ENCODE data around the gene RAI1.

RAI1 gene

GRCh38 chr17:17758941-17759563, 77.8 kb downstream of the RAI1 start:
- no peak for TF ChIP-seq ZNF2 (tag by site-specific recombination; IDR thresholded peaks at IDR 0.05)
- TF ChIP-seq ZNF629 (tag by site-specific recombination; IDR thresholded peaks at IDR 0.05) = no peak
- TF ChIP-seq SCRT1 (tag by site-specific recombination; IDR thresholded peaks at IDR 0.05; ENCODE audit: borderline replicate concordance) = no peak
- no peak for TF ChIP-seq ZIC2 (tag by site-specific recombination; IDR thresholded peaks at IDR 0.05)
- H3K4me3 ChIP-seq (ENCODE audit: low read depth, low read length) = no peak overlapping the region

DNA sequence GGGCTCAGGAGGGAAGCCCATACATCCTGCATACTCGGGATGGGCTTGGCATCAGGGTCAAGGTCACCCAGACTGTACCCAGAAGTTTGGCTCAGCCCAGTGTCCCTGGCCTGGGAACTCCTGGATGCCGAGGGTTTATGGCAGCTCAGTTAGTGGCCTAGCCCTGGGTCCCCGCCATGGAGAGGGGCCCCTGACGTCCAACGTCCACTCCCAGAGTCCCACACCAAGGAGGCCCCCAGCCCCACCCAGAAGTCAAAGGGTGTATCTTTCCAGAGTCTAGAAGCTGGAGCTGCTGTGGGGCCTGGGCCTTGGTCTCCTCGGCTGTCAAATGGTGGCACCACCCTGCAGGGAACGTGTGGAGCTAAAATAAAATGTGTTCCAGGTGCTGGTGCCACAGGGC, 79.1 kb downstream of the RAI1 start:
- ChIA-PET POLR2A (no interaction called here), CTCF (interaction anchor here (0.7 to 1.5 kb wide), 2 partner anchors 51 to 113 kb away, joined by 3 to 4 read pairs; no protein-coding TSS in a partner anchor)
- Histone ChIP-seq H3K27ac (ENCODE audit: extremely low read depth, low read depth, low read length) (no peak overlapping the region), H3K4me1 (ENCODE audit: control insufficient read depth, insufficient read depth, low read length) (no peaks in the 10 kb centered on the region; the same call in 1 of the 2 replicates), H3K36me3 (ENCODE audit: control insufficient read depth in 2 of 2, insufficient read depth in 1 of 2, low read length in 2 of 2) (peaks cover 0 to 10% of the 10 kb centered on the region in 2 experiments; a peak in 1 of 3 replicates), H3K4me3 (ENCODE audit: low read depth, low read length) (no peak overlapping the region), H3K9me3 (ENCODE audit: control insufficient read depth, insufficient read depth, low read depth, low read length) (no peaks in the 10 kb centered on the region)
- TF ChIP-seq ZFP69B (tag by site-specific recombination; IDR thresholded peaks at IDR 0.05) (no peak), ZNF37A (tag by site-specific recombination; IDR thresholded peaks at IDR 0.05) (no peak), ZNF558 (tag by site-specific recombination; IDR thresholded peaks at IDR 0.05) (no peak), ZNF600 (tag by site-specific recombination; IDR thresholded peaks at IDR 0.05) (no peak), ZNF335 (tag by site-specific recombination; conservative IDR thresholded peaks at IDR 0.05) (no peak), ZNF174 (tag by site-specific recombination; IDR thresholded peaks at IDR 0.05) (no peak), ZBTB17 (tag by site-specific recombination; IDR thresholded peaks at IDR 0.05) (no peak), ZNF423 (tag by site-specific recombination; IDR thresholded peaks at IDR 0.05) (no peak), ZNF658 (tag by site-specific recombination; IDR thresholded peaks at IDR 0.05) (no peak), YY2 (tag by site-specific recombination; IDR thresholded peaks at IDR 0.05) (no peak), ZNF544 (tag by site-specific recombination; IDR thresholded peaks at IDR 0.05) (no peak), ZNF768 (tag by site-specific recombination; IDR thresholded peaks at IDR 0.05) (no peak), ZNF623 (tag by site-specific recombination; IDR thresholded peaks at IDR 0.05) (no peak), ZNF529 (tag by site-specific recombination; IDR thresholded peaks at IDR 0.05; ENCODE audit: insufficient replicate concordance) (no peak)
- TF ChIP-seq, protein P1, sequence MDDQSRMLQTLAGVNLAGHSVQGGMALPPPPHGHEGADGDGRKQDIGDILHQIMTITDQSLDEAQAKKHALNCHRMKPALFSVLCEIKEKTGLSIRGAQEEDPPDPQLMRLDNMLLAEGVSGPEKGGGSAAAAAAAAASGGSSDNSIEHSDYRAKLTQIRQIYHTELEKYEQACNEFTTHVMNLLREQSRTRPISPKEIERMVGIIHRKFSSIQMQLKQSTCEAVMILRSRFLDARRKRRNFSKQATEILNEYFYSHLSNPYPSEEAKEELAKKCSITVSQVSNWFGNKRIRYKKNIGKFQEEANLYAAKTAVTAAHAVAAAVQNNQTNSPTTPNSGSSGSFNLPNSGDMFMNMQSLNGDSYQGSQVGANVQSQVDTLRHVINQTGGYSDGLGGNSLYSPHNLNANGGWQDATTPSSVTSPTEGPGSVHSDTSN (CRISPR knock-in tag; IDR thresholded peaks at IDR 0.05) = no peak
- TF ChIP-seq, protein P2, sequence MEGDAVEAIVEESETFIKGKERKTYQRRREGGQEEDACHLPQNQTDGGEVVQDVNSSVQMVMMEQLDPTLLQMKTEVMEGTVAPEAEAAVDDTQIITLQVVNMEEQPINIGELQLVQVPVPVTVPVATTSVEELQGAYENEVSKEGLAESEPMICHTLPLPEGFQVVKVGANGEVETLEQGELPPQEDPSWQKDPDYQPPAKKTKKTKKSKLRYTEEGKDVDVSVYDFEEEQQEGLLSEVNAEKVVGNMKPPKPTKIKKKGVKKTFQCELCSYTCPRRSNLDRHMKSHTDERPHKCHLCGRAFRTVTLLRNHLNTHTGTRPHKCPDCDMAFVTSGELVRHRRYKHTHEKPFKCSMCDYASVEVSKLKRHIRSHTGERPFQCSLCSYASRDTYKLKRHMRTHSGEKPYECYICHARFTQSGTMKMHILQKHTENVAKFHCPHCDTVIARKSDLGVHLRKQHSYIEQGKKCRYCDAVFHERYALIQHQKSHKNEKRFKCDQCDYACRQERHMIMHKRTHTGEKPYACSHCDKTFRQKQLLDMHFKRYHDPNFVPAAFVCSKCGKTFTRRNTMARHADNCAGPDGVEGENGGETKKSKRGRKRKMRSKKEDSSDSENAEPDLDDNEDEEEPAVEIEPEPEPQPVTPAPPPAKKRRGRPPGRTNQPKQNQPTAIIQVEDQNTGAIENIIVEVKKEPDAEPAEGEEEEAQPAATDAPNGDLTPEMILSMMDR (tag by site-specific recombination; IDR thresholded peaks at IDR 0.05) = no peak

More at GRCh38 chr17:17758941-17759563, 77.8 kb downstream of the RAI1 start:
- Histone ChIP-seq H3K4me1 (ENCODE audit: control insufficient read depth, insufficient read depth, low read length) (no peaks in the 10 kb centered on the region), H3K36me3 (ENCODE audit: control insufficient read depth in 2 of 2, insufficient read depth in 1 of 2, low read length in 2 of 2) (peaks cover 0 to 6% of the 10 kb centered on the region in 2 experiments; a peak in 1 of 3 replicates), H3K9me3 (ENCODE audit: control insufficient read depth, insufficient read depth, low read depth, low read length) (no peaks in the 10 kb centered on the region), H3K27ac (ENCODE audit: extremely low read depth, low read depth, low read length) (no peak overlapping the region)
- ChIA-PET POLR2A (interaction anchor here (1.1 kb wide), 1 partner anchor 102 kb away, joined by 4 read pairs; no protein-coding TSS in a partner anchor), CTCF (no interaction called here)

Measured in HEK293 (cell line).